OCI-LY1 (cell line): ENCODE data around the gene MDH1B.

Experiments
- CTCF ChIP-seq: fragments of 200-600 bp; sonication (generic), shearing (Covaris generic); IDR thresholded peaks from 2 replicates; pipeline ENCODE4 v1.5.1; 2017; ENCODE audit warnings: mild to moderate bottlenecking, antibody characterized with exemption, low read length, moderate library complexity, mixed read lengths
- EZH2 ChIP-seq: fragments of 200-600 bp; sonication (generic), shearing (Covaris generic); IDR thresholded peaks from 2 replicates; pipeline ENCODE4 v1.8.0; 2017; ENCODE audit warnings: borderline replicate concordance, mixed run types, mild to moderate bottlenecking, antibody characterized with exemption, low read length, moderate library complexity, mixed read lengths

GRCh38 chr2:206698811-206699210, 66.3 kb downstream of the MDH1B start:
- TF ChIP-seq CTCF (no peak), EZH2 (no peak)
